BJ (cell line): ENCODE results near the gene PCGF2. TPM values are rescaled to one million over a fixed set of nuclear protein-coding genes. Genes with fewer than 3 reads are reported as not detected.

ENCODE experiments used
- CTCF ChIA-PET: fragments of 350-600 bp; formaldehyde crosslinking; extraction: SDS; loops from one replicate; lab custom pipeline; 2021; ENCODE audit warnings: antibody characterized with exemption, inconsistent platforms; lab: Yijun Ruan, JAX
- POLR2A ChIA-PET: fragments of 300-600 bp; sonication (Branson Sonifier 250); formaldehyde crosslinking; extraction: SDS; loops from one replicate; lab custom pipeline; 2021; ENCODE audit warnings: antibody characterized with exemption; lab: Charles Lee
- DNase-seq: peaks from one replicate; pipeline ENCODE4 v3.0.0-alpha.2; 2011; ENCODE audit warnings: low read depth
- H3K27me3 ChIP-seq: 2 replicates; pipeline ENCODE4 v1.6.0; 2011; ENCODE audit warnings: low read length; ENCODE audit not compliant: control insufficient read depth, insufficient read depth
- H3K36me3 ChIP-seq: 2 replicates; pipeline ENCODE4 v1.5.1; 2011; ENCODE audit warnings: low read length; ENCODE audit not compliant: control insufficient read depth, insufficient read depth
- H3K4me3 ChIP-seq: 2 replicates; pipeline ENCODE4 v1.5.1; 2011; ENCODE audit warnings: low read depth, mild to moderate bottlenecking, control low read depth, low read length
- CTCF ChIP-seq: IDR thresholded peaks from 2 replicates; pipeline ENCODE4 v1.5.1; 2011; ENCODE audit warnings: low read depth, mild to moderate bottlenecking, control low read depth, inconsistent platforms, low read length, moderate library complexity; ENCODE audit not compliant: insufficient read depth
- polyA plus RNA-seq: library from polyadenylated mRNA; depleted of rRNA; stranded (reverse); fragments of >200 nt; gene quantifications from 2 replicates; pipeline ENCODE4 v1.2.3, GENCODE V29; 2011

Gene PCGF2
- polyA plus RNA-seq, 1 experiment: 27.6 TPM

- CTCF ChIA-PET: interaction anchor here (1.0 to 1.3 kb wide), 3 partner anchors 12 to 31 kb away, joined by 4 to 5 read pairs (median 4); no protein-coding TSS in a partner anchor
- Histone ChIP-seq H3K4me3 (peak overlapping the region; percentile 94), H3K36me3 (no peaks in the 10 kb centered on the region), H3K27me3 (no peaks in the 10 kb centered on the region)
- no peak for DNase-seq
- no peak for TF ChIP-seq CTCF
- POLR2A ChIA-PET: no interaction called here
Observed at GRCh38 chr17:38748892-38749222, 721 bp upstream of the PCGF2 start.

DNA sequence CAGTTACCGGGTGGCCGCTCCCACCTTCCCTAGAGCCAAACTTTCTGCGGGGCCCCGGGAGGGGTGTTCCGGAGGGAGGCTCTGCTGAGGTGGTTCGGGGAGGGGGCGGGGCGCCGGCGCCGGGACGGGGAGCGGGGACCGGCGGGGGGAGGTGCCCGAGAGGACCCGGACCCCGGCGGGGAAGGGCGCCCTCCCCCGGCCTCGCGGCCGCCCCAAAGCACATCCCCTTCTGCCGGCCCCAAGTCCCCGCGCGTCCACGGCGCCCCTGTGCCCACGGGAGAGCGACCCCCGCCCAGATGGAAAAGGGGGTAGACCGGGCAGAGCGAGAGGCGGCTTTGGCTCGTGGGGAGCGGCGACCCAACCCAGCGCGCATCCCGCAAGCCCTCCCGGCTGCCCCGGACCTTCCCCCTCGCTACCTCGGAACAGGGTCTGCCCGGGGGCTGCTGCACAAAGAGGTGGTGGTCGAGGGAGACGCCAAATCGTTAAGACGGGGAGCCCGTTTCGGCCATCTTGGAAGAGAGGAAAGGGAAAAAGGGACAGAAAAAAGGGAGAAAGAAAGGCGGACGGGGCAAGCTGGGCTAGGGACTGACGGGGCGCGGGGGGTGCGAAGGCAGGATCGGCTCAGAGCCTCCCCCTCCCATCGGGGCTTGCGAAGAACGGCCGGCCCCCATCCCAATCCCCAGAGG is 530 bp downstream of the PCGF2 start:
- no peaks in the 10 kb centered on the region for H3K36me3 ChIP-seq
- POLR2A ChIA-PET: no interaction called here
- H3K27me3 ChIP-seq: no peaks in the 10 kb centered on the region
- H3K4me3 ChIP-seq: peak overlapping the region; percentile 94
- CTCF ChIA-PET: interaction anchor here (1.0 to 1.5 kb wide), 2 partner anchors 13 to 71 kb away, joined by 3 to 6 read pairs; no protein-coding TSS in a partner anchor
- DNase-seq: no peak
- no peak for TF ChIP-seq CTCF

GRCh38 chr17:38746849-38747462 is 1.2 kb downstream of the PCGF2 start:
- no peak for TF ChIP-seq CTCF
- no peak for DNase-seq
- CTCF ChIA-PET: interaction anchor here (1.0 to 4.0 kb wide), 4 partner anchors 12 to 70 kb away, joined by 3 to 38 read pairs (median 6); no protein-coding TSS in a partner anchor
- POLR2A ChIA-PET: no interaction called here
- no peaks in the 10 kb centered on the region for H3K36me3 ChIP-seq
- peak overlapping the region; percentile 94 for H3K4me3 ChIP-seq
- no peaks in the 10 kb centered on the region for H3K27me3 ChIP-seq

DNA sequence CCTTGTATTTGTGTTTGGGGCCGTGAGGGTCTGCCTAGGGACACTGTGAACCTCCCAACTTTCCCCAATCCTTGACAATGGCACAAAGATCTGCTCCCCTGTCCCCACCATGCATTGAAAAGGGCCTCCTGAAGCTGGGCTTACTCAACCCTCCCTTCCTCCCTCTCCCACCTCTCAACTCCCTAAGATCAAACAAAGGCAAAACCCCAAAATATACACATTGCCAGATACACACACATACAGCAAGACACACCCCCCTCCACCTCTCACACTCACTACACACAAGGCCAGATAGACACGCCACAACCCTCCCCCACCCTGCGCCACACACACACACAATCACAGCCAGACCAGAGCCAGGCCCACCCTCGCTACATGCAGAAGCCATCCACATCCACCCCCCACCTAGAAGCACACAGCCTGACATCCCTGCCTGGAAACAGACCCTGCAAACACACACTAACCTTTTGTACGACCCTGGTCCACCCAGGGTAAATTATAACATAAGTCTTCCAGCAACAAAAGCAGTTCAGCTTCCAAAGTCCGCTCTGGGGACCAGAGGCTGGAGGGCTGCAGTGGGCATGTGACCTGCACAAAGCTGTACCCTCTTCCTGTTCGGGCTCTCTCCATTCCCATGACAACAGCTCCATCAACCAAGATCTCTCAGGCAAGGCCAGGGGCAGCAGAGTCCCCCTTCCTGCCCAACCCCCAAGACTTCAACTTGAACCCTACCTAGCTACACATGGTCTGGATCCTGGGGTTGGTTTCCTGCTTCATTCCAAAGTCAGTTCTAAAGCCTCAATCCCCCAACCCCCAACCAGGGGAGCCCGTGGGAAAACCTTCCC is 1.9 kb downstream of the PCGF2 start:
- Histone ChIP-seq H3K4me3 (peak overlapping the region; percentile 94), H3K36me3 (no peaks in the 10 kb centered on the region; the same call in none of the 2 replicates), H3K27me3 (no peaks in the 10 kb centered on the region)
- no peak for DNase-seq
- TF ChIP-seq CTCF: no peak
- ChIA-PET POLR2A (no interaction called here), CTCF (interaction anchor here (1.0 to 4.0 kb wide), 4 partner anchors 11 to 69 kb away, joined by 3 to 38 read pairs (median 6); no protein-coding TSS in a partner anchor)

- Histone ChIP-seq H3K4me3 (no peak overlapping the region), H3K27me3 (no peaks in the 10 kb centered on the region), H3K36me3 (no peaks in the 10 kb centered on the region; the same call in none of the 2 replicates)
- CTCF ChIA-PET: interaction anchor here (1.9 to 4.0 kb wide), 2 partner anchors 10 to 15 kb away, joined by 6 to 38 read pairs; no protein-coding TSS in a partner anchor
- TF ChIP-seq CTCF: no peak
- POLR2A ChIA-PET: no interaction called here
- DNase-seq: no peak
Observed at GRCh38 chr17:38745545-38745944, 2.6 kb downstream of the PCGF2 start.
